UCSD-AML1 (cell line): ENCODE results near the gene ASAP3.
"Not testable (repeated sequence)": the region's sequence is repeated elsewhere in the genome, so short reads cannot be mapped to it uniquely, and the experiment has no call there.

Experiments
- DNase-seq: peaks from one replicate; lab custom pipeline; 2025; ENCODE audit not compliant: unreplicated experiment; lab: John Stamatoyannopoulos, UW

The ASAP3 gene

DNA sequence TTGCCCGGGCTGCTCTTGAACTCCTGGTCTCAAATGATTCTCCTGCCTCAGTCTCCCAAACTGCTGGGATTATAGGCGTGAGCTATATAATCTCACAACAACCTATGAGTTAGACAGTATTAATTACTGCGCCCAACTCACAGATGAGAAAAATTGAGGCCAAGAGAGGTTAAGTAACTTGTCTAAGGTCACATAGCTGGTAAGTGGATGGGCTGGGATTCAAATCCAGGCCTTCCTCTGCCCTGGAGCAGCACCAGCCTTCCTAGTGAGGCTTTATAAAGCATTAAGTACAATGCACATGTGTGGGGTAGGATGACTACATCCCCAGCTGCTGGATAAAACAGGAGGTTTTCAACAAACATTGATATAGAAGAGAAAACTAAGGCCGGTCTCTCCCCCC, 31.9 kb upstream of the ASAP3 start:
- DNase-seq: no peak

DNA sequence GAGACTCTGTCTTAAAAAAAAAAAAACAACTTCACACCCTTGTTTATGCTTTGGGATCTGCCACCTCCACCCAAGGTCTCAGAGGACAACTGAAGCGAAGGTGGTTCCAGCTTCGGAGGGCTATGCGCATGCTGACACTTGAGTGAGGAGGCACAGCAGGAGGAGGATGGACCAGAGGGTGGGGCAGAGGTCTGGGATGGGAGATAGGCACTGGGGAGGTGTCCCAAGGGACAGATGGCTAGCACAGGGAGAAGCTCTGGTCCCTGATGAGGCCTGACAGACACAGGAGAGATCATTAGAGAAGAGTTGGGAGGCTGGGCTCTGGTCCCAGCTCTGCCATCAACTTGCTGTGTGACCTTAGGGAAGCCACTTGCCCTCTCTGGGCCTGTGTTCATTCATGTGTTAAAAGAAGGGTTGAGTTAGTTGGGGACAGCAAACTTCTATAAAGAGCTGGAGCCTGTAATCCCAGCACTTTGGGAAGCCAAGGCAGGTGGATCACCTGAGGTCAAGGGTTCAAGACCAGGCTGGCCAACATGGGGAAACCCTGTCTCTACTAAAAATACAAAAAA, 30.2 kb upstream of the ASAP3 start:
- no peak for DNase-seq

DNA sequence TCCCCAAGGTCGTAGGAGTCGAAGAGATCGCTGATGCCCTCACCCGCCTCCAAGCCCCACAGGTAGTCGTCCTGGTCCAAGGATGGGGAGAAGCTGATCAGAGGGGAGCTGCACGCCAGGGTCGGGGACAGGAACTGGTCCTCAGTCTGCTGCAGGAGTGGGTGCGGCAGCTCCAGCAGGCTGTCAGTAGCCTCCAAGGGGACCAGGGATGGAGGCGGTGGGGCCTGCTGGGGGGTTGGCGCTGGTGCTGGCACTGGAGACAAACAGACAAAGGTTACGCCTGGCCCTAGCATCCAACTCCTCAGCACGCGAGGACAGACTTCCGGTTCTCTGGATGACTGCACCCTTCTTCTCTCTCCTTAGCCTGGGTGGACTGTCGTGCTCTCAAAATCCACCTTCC, 25.9 kb upstream of the ASAP3 start:
- DNase-seq: no peak

DNA sequence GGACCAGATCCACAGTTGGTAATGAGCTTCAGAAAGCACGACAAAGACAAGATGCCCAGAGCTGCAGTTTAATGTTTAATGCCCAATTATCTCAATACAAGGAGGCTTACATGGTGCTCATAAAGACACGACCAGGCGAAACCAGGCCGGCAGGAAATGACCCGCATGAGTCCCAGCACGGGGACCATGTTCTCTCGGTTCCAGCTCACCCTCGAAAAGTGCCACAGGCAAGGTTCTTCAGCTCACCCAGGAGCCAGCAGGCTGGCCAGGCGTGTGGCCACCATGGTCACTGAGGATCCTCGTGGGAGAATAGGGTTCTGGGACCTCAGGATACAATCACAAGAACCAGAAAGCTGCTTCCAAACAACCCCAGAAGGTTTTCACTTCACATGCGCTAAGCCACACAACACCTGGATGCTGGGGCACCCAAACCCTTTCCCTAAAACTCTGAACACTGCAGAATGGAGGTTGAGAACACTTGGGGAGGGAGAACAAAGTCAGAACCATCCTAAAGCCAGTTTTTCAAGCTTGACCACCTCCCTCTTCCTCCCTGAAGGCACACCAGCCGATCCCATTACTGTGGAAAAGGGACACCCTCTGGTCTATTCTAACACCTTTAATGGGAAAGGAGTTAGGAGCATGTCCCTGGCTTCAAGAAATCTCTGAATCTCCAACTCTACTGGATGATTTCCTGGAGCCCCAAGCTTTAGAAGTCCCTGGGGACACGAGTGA, 22.6 kb upstream of the ASAP3 start:
- DNase-seq: no peak

DNA sequence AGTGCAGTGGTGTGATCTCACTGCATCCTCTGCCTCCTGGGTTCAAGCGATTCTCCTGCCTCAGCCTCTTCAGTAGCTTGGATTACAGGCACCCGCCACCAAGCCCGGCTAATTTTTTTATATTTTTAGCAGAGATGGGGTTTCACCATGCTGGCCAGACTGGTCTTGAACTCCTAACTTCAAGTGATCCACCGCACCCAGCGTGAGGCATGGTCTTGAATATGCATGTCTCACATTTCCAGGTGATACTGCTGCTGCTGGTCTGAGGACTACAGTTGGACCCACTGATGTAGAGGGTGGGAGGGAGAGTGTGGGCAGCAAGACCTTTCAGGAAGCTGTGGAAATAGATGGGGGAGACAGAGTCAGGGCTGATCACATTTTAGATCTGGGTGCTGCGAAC, 21.9 kb upstream of the ASAP3 start:
- DNase-seq: no peak

DNA sequence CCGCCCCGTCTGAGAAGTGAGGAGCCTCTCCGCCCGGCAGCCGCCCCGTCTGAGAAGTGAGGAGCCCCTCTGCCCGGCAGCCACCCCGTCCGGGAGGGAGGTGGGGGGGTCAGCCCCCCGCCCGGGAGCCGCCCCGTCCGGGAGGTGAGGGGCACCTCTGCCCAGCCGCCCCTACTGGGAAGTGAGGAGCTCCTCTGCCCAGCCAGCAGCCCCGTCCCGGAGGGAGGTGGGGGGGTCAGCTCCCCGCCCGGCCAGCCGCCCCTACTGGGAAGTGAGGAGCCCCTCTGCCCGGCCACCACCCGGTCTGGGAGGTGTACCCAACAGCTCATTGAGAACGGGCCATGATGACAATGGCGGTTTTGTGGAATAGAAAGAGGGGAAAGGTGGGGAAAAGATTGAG, 20.2 kb upstream of the ASAP3 start:
- DNase-seq: not testable (repeated sequence)

DNA sequence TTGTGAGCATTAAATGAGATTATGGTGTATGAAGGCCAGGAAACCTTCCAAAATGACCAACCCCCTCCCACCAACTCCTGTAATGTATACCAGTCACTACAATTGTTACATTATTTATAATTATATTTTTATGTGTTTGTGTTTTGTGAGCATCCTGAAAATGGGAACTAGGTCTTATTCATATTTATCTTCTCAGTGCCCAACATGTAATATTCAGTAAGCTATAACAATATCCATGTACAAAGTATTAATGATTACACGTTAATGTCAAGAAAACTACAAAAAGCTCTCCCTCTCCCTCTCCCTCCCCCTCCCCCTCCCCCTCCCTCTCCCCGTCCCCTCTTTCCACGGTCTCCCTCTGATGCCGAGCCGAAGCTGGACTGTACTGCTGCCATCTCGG, 19.0 kb upstream of the ASAP3 start:
- DNase-seq: no peak

DNA sequence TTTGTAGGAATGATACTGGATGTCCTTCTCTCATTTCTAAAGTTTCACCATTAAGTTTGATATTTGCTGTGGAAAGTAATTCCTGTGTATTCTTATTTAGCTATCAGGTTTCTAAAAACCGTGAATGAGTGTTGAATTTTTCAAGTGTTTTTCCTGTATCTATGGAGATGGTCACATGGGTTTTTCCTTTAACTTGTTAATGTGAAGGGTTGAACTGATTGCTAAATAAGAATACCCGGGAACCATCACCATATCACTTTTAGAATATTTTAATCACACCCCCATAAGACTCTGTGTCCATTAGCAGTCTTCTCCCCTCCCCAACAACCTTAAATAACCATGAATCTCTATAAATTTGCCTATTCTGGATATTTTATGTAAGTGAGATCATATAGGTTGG, 16.5 kb upstream of the ASAP3 start:
- no peak for DNase-seq

DNA sequence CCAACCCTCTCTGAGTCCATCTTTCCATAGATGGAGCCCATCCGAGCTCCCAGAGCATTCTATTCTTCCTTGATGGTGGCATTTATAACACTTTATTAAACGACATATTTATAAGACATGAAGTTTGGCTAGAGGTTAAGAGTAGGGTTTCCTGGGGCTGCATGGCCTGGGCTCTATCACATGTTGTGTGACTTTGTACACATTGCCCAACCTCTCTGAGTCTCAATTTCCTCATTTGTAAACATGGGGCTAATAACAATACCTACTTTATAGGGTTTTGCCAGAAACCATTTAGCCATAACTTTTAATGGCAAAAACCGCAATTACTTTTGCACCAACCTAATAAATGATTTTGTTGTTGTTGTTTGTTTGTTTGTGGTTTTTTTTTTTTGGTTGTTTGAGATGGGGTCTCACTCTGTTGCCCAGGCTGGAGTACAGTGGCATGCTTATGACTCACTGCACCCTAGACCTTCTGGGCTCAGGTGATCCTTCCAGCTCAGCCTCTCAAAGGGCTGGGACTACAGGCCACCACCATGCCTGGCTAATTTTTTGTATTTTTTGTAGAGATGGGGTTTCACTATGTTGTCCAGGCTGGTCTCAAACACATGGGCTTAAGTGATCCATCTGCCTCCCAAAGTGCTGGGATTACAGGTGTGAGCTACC, 13.9 kb upstream of the ASAP3 start:
- DNase-seq: no peak

DNA sequence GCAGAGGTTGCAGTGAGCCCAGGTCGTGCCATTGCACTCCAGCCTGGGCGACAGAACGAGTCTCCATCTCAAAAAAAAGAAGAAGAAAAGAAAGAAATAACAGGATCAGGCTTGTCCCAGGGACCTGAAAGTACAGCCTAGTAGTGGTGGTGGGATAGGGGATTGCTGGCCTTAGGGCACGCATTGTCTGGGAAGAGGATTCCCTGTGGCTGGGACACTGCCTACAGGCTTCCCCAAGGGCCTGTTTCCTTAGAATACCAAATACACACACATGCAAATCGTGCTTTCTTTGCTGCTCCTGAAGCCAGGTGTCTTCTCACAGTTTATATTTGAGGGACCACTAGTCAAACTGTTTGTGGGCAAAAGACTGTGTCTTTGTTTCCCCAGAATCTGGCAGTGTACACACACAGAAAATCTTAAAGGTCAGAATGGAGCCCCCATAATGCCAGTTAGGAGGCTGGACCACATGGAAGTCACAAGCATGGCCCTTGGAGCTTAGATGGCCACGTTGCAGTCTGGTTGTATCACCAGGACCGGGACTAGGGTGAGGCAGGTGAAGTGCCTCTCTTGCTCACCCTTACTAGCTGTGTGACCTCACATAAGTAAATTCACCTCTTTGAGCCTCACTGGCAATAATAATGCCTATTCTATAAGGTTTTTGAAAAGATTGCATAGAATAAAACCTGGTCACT, 12.7 kb upstream of the ASAP3 start:
- DNase-seq: no peak

DNA sequence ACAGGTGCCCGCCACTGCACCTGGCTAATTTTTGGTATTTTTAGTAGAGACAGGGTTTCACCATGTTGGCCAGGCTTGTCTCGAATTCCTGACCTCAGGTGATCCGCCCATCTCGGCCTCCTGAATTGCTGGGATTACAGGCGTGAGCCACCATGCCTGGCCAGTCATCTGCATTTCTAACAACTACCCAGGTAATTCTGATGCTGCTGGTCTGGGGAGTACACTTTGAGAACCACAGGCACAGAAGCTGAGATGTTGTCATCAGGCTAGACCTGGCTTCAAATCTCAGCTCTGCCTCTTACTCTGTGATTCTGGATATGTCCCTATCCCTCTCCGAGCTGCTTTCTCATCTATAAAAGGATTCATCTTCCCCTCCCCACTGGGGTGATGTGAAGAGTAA, 10.9 kb upstream of the ASAP3 start:
- not testable (repeated sequence) for DNase-seq

DNA sequence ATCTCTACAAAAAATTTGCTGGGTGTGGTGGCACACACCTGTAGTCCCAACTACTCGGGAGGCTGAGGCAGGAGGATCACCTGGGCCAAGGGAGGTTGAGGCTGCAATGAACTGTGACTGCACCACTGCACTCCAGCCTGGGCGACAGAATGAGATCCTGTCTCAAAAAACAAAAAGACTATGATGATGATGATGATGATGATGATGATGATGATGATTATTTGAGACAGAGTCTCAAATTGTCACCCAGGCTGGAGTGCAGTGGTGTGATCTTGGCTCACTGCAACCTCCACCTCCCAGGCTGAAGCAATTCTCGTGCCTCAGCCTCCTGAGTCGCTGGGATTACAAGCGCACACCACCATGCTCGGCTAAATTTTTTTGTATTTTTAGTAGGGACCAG, 8.8 kb upstream of the ASAP3 start:
- DNase-seq: not testable (repeated sequence)

DNA sequence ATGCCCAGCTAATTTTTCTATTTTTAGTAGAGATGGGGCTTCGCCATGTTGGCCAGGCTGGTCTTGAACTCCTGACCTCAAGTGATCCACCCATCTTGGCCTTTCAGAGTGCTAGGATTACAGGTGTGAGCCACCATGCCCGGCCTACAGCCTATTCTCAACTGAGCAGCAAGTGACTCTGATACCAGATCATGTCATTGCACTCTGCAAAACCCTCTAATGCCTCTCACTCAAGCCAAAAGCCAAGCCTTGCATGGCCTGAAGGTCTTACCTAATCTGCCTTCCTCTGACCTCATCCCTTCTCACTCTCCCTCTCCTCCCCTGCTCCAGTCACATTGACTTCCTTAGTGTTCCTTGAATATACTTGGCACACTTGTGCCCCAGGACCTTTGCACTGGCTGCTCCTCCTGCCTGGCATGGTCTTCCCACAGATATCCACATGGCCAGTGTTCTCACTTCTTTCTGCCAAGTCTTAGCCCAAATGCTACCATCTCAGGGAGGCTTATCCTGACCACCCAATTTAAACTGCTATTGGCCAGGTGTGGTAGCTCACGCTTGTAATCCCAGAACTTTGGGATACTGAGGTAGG, 8.2 kb upstream of the ASAP3 start:
- DNase-seq: no peak

DNA sequence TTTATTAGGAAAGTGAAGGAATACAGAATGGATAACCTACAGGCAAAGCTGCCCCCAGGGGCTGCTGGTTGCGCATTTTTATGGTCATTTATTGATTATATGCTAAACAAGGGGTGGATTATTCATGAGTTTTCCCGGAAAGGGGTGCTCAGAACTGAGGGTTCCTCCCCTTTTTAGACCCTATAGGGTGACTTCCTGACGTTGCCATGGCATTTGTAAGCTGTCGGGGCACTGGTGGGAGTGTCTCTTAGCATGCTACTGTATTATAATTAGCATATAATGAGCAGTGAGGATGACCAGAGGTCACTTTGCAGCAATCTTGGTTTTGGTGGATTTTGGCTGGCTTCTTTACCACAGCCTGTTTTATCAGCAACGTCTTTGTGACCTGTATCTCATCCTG, 5.9 kb upstream of the ASAP3 start:
- DNase-seq: no peak

DNA sequence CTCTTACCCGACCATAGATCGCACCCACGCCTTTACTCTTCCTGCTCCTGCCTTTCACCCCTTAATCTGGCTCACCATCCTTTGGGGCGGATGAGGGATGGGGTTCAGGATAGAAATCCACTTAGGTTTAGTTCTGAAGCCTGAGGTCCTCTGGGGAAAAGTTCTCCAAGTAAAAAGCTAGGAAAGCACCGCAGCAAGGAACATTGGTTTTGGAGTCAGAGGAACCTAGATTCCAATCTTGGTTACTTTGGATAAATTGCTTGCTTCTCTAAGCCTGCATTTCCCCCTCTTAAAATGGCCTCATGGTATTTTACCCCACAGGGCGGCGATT, 988 bp upstream of the ASAP3 start:
- no peak for DNase-seq

DNA sequence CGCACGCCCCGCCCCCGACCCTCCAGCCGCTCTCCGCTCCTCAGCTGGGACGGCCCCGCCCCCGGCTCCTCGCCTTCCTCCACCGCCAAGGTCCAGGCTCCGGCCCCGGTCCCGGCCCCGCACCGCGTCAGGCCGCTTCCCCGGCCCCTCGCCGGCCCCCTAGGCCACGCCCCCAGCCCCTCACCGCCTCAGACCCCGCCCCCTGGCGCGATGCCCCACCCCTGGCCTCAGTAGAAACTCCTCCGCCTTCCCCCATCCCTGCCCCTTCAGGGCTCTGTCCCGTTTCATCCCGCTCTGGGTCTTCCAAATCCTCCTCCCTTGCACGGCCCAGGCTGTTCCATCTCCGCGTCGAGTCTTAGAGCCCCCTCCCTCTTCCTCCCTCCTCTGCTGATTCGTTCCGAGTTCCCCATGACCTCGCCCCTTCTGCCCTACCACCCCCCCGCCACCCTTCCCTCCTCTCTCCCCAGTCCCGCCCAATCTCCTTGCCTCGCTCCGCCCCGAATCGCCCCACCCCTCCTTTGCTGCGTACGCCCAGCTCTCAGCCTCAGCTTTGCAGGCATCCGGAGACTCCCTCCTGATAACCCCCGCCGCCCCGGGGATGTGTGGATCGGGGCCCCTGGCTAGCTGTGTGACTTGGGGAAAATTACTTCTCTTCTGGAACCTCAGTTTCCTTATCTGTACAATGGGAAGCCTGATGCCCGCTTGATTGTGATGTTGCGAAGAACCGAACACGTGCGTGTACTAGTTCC, 448 bp upstream of the ASAP3 start:
- DNase-seq: peak; percentile 85

DNA sequence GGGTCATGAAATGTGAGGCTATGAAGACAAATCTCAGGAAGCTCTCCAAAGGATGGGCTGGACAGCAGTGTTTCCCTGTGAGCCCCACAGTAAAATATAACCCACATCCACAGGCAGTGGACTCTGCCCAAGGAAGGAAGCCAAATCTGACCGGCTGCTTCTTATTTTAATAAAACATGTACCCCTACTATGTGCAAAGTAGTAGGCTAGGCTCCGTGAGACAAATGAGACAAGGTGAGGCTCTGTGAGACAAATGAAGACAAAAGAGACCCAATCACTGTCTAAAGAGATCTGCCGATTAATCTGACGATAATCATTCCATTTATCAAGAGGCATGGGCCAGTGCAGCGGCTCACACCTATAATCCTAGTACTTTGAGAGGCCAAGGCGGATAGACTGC, 2.1 kb downstream of the ASAP3 start:
- no peak for DNase-seq

DNA sequence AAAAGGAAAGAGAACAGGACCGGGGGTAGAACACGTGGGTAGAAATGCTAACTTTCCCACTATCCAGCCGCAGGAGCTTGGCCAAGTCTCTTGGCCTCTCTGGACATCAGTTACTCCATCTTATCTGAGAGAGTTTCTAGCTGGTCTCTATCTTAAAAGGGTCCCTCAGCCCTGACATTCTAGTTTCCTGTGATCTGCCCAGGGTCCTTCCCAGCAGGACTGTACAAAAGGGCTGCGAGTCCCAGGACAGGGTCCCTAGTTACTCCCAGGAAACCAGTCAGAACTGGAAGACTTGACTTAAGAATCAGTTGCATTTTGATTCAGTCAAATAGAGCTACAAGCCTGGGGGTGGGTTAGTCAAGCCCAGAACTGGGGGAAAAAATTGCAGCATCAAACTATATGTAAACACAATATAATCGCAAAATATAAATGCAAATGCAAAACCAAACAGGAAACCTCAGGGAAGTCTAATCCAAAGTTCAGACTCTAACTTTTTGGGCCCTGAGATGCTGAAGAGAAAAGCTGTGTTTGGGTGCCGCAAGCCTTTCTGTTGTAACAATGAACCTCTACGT, 2.9 kb downstream of the ASAP3 start:
- no peak for DNase-seq

DNA sequence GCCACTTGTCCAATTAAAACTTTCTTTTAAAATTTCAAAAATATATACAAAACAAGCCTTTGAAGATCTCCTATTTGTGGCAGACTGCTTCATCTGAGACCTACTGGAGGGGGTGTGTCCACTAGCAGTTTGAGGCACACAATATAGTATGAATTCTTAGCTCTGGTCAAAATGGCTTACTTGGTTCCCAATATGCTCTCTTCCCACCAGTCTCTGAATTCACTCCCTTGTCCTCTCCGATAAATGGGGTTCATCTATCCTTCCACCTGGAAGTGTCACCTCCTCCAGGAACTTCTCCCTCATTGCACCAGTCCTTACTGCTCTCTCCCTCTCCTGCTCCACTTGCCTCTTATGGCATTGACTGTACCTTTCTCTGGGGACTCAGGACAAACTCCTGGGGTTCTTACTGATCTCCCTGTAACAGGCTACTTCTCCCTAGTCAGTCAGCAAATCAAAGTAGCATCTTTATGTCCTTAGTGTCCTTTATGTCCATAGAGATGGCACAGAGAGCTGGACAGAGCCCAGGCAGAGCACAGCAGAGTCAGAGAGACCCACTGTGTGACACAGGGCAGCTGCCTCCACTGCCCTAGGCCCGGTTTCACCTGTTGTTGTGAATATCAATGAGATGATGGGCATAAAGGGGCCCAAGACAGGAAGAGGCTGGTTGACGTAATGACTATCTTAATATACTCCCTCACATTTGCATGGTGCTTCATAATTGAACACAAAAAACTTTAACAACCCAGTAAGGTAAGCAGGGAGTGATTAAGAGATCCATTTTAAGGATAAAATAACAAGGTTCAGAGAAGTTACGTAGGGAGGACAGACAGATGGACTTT, 3.6 kb downstream of the ASAP3 start:
- DNase-seq: no peak

DNA sequence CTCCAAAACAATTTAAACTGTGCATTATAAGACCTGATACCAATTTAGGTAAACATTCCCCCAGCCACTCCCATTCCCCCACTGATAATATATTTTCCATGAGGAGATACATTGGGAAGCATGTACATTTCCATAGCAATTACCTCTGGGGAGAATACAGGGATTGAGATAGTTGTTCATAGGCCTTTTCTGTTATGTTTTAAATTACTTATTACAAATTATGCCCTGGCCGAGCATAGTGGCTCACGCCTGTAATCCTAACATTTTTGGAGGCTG, 4.4 kb downstream of the ASAP3 start:
- DNase-seq: no peak
